ENCODE results near the gene TBPL1.

DNA sequence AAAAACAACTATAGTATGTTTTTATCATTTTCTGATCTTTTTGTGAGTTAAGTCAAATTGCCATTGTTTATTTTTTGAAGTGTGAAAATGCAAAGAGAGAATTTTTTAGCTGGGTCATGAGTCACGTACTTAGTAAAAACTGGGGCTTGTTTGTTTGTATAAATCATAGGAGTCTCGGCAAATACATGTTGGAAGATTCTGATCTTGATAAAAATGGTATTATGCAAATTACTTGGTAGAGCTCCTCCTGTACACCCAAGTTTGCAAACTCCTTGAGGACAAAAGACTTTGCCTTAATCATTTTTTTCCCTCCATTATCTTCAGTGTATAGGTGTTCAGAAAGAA is 25.8 kb downstream of the TBPL1 start:
- no peak for TF ChIP-seq CTCF (IDR thresholded peaks at IDR 0.05)
- no peak for TF ChIP-seq POLR2A (IDR thresholded peaks at IDR 0.05)

Data from uterus (tissue), 2 donors.